Hepatocyte (in vitro differentiated cells): Measurements from ENCODE around the gene GNG13. TPM values are rescaled to one million over a fixed set of nuclear protein-coding genes. Genes with fewer than 3 reads are reported as not detected.

ENCODE experiments used
- DNase-seq: peaks from one replicate; pipeline ENCODE4 v3.0.0-alpha.2; 2016; ENCODE audit warnings: low spot score
- H2AFZ ChIP-seq: fragments of 200-600 bp; sonication (generic); 2 replicates; pipeline ENCODE4 v1.6.0; 2016; ENCODE audit warnings: antibody characterized with exemption, mild to moderate bottlenecking
- H3K27ac ChIP-seq: fragments of 200-600 bp; sonication (generic); 2 replicates; pipeline ENCODE4 v1.5.1; 2016; ENCODE audit warnings: mild to moderate bottlenecking
- H3K27me3 ChIP-seq: fragments of 200-600 bp; sonication (generic); 2 replicates; pipeline ENCODE4 v1.6.1; 2016
- H3K36me3 ChIP-seq: fragments of 200-600 bp; sonication (generic); replicated peaks from 2 replicates; pipeline ENCODE4 v1.5.1; 2016; ENCODE audit warnings: low read depth; ENCODE audit not compliant: insufficient read depth
- H3K4me1 ChIP-seq: fragments of 200-600 bp; sonication (generic); 2 replicates; pipeline ENCODE4 v1.5.1; 2016; ENCODE audit warnings: mild to moderate bottlenecking, moderate library complexity; ENCODE audit not compliant: insufficient read depth
- H3K4me2 ChIP-seq: fragments of 200-600 bp; sonication (generic); 2 replicates; pipeline ENCODE4 v1.6.0; 2016
- H3K4me3 ChIP-seq: fragments of 200-600 bp; sonication (generic); 2 replicates; pipeline ENCODE4 v1.5.1; 2016; ENCODE audit warnings: mild to moderate bottlenecking
- H3K79me2 ChIP-seq: fragments of 200-600 bp; sonication (generic); 2 replicates; pipeline ENCODE4 v1.6.0; 2017; ENCODE audit warnings: mild to moderate bottlenecking
- H3K9me2 ChIP-seq: fragments of 200-600 bp; sonication (generic); replicated peaks from 2 replicates; pipeline ENCODE4 v1.6.0; 2017; ENCODE audit warnings: mild to moderate bottlenecking; ENCODE audit not compliant: insufficient read depth
- H3K9me3 ChIP-seq: fragments of 200-600 bp; sonication (generic); 2 replicates; pipeline ENCODE4 v1.5.1; 2016; ENCODE audit warnings: low read depth, mild to moderate bottlenecking
- H4K20me1 ChIP-seq: fragments of 200-600 bp; sonication (generic); 2 replicates; pipeline ENCODE4 v1.6.0; 2016; ENCODE audit warnings: mild to moderate bottlenecking; ENCODE audit not compliant: insufficient read depth, poor library complexity, severe bottlenecking
- EZH2 ChIP-seq: fragments of 200-600 bp; sonication (generic); IDR thresholded peaks from 2 replicates; pipeline ENCODE4 v1.6.1; 2016; ENCODE audit warnings: antibody characterized with exemption, mild to moderate bottlenecking, borderline replicate concordance
- EZH2phosphoT487 ChIP-seq: fragments of 200-600 bp; sonication (generic); IDR thresholded peaks from one replicate; pipeline ENCODE4 v1.6.1; 2018; ENCODE audit warnings: antibody characterized with exemption, mild to moderate bottlenecking, low read depth, moderate library complexity; ENCODE audit not compliant: unreplicated experiment, severe bottlenecking
- WGBS: methylation state at CpG from one replicate; pipeline ENCODE4 v1.1.6; 2016; ENCODE audit warnings: low lambda C conversion rate; ENCODE audit errors: missing lambda C conversion rate; 5-methylcytosine and 5-hydroxymethylcytosine counted together
- polyA plus RNA-seq: library from polyadenylated mRNA; unstranded; fragments of >200 nt; fragmentation: Nextera tagmentation; extraction: Ambion mirVana; gene quantifications from 2 replicates; pipeline ENCODE4 v1.2.1, GENCODE V29; 2016
- total RNA-seq: library from RNA; depleted of rRNA; stranded (reverse); fragments of >200 nt; gene quantifications from 2 replicates; pipeline ENCODE4 v1.2.3, GENCODE V29; 2014
- TF ChIP-seq, protein P1 (sequence below): fragments of 200-600 bp; sonication (generic); IDR thresholded peaks from 2 replicates; pipeline ENCODE4 v1.5.1; 2016; ENCODE audit warnings: antibody characterized with exemption, mild to moderate bottlenecking; ENCODE audit not compliant: poor library complexity

GNG13 gene
- total and polyA plus RNA-seq, 2 experiments from 2014 or later = not detected

DNA sequence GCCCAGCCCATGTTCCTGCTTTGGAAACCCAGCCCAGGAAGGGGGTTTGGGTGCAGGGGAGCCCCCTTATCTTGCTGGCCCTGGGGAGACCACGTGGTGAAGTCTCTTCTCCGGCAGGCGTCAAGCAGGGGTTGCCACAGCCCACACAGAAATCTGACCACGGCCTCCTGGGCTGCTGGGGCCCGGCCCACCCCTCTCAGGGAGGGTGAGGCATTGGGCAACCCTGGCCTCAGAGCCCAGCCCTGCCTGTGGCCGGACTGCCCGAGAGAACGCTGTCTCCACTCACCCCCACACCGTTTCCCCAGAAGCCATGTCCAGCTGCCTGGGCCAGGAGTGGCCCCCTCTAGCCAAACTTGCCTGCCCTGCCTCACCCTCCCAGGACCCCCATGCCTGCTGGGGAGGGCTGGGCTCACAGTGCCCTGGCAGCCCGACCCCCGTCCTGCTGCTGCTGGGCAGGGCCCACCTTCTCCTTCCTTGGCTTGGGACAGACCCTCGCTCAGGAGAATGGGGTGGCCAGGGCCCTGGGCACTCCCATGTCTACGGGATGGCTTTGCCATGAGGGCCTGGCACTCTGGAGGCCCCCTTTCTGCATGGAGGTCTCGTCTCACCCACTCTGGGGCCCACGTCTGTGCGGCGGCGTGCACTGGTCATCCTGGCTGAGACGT lies 19.1 kb downstream of the GNG13 start:
- 89% methylated on average over 19 of the region's 19 CpGs for WGBS
- H3K27me3 ChIP-seq = no peaks in the 10 kb centered on the region

DNA sequence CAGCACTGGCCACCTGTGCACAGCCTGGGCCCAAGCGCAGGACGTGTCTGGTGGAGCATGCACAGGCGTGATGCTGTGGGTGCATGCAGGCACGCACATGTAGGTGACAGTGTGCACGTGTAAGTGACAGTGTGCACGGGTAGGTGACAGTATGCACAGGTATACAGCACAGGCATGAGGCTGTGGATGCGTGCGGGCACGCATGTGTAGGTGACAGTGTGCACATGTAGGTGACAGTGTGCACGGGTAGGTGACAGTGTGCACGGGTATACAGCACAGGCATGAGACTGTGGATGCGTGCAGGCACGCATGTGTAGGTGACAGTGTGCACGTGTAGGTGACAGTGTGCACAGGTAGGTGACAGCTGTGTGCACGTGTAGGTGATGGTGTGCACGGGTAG lies 20.2 kb downstream of the GNG13 start:
- H3K9me2 ChIP-seq = no peaks in the 10 kb centered on the region
- H3K4me3 ChIP-seq = no peak overlapping the region
- H3K4me2 ChIP-seq = no peak overlapping the region
- no peaks in the 10 kb centered on the region for H3K36me3 ChIP-seq
- no peaks in the 10 kb centered on the region for H3K9me3 ChIP-seq
- H3K27ac ChIP-seq = no peak overlapping the region
- no peaks in the 10 kb centered on the region for H4K20me1 ChIP-seq
- H3K27me3 ChIP-seq = no peaks in the 10 kb centered on the region
- H2AFZ ChIP-seq = no peak overlapping the region
- no peaks in the 10 kb centered on the region for H3K79me2 ChIP-seq
- TF ChIP-seq EZH2phosphoT487 (no peak), EZH2 (no peak)
- TF ChIP-seq, protein P1, sequence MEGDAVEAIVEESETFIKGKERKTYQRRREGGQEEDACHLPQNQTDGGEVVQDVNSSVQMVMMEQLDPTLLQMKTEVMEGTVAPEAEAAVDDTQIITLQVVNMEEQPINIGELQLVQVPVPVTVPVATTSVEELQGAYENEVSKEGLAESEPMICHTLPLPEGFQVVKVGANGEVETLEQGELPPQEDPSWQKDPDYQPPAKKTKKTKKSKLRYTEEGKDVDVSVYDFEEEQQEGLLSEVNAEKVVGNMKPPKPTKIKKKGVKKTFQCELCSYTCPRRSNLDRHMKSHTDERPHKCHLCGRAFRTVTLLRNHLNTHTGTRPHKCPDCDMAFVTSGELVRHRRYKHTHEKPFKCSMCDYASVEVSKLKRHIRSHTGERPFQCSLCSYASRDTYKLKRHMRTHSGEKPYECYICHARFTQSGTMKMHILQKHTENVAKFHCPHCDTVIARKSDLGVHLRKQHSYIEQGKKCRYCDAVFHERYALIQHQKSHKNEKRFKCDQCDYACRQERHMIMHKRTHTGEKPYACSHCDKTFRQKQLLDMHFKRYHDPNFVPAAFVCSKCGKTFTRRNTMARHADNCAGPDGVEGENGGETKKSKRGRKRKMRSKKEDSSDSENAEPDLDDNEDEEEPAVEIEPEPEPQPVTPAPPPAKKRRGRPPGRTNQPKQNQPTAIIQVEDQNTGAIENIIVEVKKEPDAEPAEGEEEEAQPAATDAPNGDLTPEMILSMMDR = no peak
- WGBS = 92% methylated on average over 16 of the region's 16 CpGs
- no peak for DNase-seq
- no peaks in the 10 kb centered on the region for H3K4me1 ChIP-seq

More for the DNA sequence above, 19.1 kb downstream of the GNG13 start:
- Histone ChIP-seq H3K9me3 (no peaks in the 10 kb centered on the region), H3K4me1 (no peaks in the 10 kb centered on the region), H3K79me2 (no peaks in the 10 kb centered on the region), H3K27ac (no peak overlapping the region), H3K4me2 (no peak overlapping the region), H4K20me1 (no peaks in the 10 kb centered on the region), H3K4me3 (no peak overlapping the region), H2AFZ (no peak overlapping the region), H3K9me2 (no peaks in the 10 kb centered on the region), H3K36me3 (no peaks in the 10 kb centered on the region)
- TF ChIP-seq, protein P1 = no peak
- TF ChIP-seq EZH2 = no peak
- no peak for TF ChIP-seq EZH2phosphoT487
- DNase-seq = no peak

DNA sequence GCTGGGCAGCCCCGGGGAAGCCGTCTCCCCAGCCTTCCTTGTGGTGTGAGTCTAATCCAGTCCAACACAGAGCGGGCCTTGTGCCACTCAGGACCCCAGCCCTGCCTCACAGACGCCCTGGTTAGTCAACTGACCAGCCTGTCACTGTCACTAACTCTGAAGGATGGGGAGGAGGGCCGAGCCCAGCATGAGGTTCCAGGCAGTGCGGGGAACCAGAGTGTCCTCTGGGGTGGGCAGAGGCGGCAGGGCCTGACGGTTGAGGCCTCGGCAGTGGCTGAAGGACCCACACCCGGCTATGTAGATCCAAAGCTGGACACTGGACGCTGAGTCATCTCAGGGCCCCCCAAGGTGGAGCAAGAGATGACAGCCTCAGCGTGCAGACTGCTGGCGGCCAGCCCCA lies 21.0 kb downstream of the GNG13 start:
- H3K9me2 ChIP-seq = no peaks in the 10 kb centered on the region
- H4K20me1 ChIP-seq = no peaks in the 10 kb centered on the region
- DNase-seq = no peak
- 82% methylated on average over 9 of the region's 13 CpGs for WGBS
- no peak overlapping the region for H2AFZ ChIP-seq
- H3K4me1 ChIP-seq = no peaks in the 10 kb centered on the region
- no peak overlapping the region for H3K4me3 ChIP-seq
- no peak overlapping the region for H3K4me2 ChIP-seq
- no peaks in the 10 kb centered on the region for H3K79me2 ChIP-seq
- H3K9me3 ChIP-seq = no peaks in the 10 kb centered on the region
- H3K36me3 ChIP-seq = no peaks in the 10 kb centered on the region
- no peaks in the 10 kb centered on the region for H3K27me3 ChIP-seq
- H3K27ac ChIP-seq = no peak overlapping the region
- TF ChIP-seq EZH2 (no peak), EZH2phosphoT487 (no peak)
- TF ChIP-seq, protein P1 = no peak
